ENCODE results near the gene EPS8L2.

GRCh38 chr11:714436-714835, 8.4 kb downstream of the EPS8L2 start:
- TF ChIP-seq CTCF (IDR thresholded peaks at IDR 0.05; ENCODE audit: poor library complexity) (no peak), EZH2phosphoT487 (IDR thresholded peaks at IDR 0.05; ENCODE audit: low read depth, severe bottlenecking, unreplicated experiment) (no peak)

Data from hepatocyte (in vitro differentiated cells).